Measurements from ENCODE around the gene CENATAC.
A peak's percentile ranks its signal among the peaks of the same experiment; 100 is the strongest.
"Not testable (repeated sequence)": the region's sequence is repeated elsewhere in the genome, so short reads cannot be mapped to it uniquely, and the experiment has no call there.

The CENATAC gene

DNA sequence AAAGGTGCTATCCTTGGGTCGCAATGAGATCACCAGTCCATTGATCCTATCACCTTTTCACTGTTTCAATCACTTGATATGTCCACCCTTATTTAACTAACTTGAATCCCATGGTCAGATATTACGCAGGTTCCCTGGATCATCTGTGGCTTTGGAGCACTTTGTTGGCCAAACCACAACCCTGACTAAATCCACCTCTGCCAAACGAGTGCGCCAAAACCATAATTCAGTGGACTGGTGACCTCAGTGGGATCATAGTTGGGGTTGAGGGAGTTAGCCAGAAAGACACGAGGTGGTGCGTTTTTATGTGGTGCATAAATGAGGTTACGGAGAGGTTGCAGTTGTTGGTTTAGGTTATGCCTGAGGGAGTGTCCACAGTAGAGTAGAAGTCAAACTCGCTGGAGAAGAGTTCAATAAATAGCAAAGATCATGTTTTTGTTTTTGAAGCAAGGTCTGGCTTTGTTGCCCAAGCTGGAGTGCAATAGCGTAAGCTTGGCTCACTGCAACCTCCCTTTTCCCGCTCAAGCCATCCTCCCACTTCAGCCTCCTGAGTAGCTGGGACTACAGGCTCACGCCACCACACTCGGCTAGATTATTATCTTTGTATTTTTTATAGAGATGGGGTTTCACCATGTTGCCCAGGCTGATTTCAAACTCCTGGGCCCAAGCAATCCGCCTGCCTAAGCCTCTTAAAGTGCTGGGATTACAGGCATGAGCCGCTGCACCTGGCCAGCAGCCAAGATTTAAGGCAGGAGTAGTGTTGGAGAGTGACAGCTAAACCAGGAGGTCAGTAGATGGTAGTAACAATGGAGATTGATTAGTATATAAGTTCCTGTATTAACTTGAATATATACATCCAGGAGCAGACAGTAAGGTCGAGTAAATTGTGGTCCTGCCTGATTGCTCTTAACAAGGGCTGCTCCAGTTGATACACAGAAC lies 21.9 kb upstream of the CENATAC start:
- Histone ChIP-seq H3K4me1 (no peaks in the 10 kb centered on the region), H3K27me3 (no peaks in the 10 kb centered on the region), H3K36me3 (no peaks in the 10 kb centered on the region), H3K4me3 (ENCODE audit: low read depth, low read length) (no peak overlapping the region), H3K9me3 (no peaks in the 10 kb centered on the region)
- DNase-seq, result peak; percentile 60
- TF ChIP-seq, protein P1, sequence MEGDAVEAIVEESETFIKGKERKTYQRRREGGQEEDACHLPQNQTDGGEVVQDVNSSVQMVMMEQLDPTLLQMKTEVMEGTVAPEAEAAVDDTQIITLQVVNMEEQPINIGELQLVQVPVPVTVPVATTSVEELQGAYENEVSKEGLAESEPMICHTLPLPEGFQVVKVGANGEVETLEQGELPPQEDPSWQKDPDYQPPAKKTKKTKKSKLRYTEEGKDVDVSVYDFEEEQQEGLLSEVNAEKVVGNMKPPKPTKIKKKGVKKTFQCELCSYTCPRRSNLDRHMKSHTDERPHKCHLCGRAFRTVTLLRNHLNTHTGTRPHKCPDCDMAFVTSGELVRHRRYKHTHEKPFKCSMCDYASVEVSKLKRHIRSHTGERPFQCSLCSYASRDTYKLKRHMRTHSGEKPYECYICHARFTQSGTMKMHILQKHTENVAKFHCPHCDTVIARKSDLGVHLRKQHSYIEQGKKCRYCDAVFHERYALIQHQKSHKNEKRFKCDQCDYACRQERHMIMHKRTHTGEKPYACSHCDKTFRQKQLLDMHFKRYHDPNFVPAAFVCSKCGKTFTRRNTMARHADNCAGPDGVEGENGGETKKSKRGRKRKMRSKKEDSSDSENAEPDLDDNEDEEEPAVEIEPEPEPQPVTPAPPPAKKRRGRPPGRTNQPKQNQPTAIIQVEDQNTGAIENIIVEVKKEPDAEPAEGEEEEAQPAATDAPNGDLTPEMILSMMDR (IDR thresholded peaks at IDR 0.05; ENCODE audit: low read depth, low read length), result no peak

DNA sequence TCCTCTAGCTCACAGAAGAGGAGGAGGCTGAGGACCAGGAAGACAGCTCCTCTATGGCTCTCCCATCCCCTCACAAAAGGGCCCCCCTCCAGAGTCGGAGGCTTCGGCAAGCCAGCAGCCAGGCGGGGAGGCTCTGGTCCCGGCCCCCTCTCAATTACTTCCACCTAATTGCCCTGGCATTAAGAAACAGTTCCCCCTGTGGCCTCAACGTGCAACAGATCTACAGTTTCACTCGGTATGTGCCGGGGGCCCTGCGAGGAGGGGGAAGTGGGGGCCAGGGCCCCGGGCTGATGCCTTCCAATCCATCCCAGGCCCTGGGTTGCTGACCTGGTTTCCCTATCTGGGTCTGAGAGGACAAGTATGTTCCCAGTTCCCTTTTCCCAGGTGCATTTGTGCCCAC lies 18.5 kb upstream of the CENATAC start:
- TF ChIP-seq, protein P1 (IDR thresholded peaks at IDR 0.05; ENCODE audit: low read depth, low read length), result no peak
- DNase-seq, result no peak
- H3K9me3 ChIP-seq, result no peaks in the 10 kb centered on the region
- no peaks in the 10 kb centered on the region for H3K27me3 ChIP-seq
- no peaks in the 10 kb centered on the region for H3K4me1 ChIP-seq
- H3K4me3 ChIP-seq (ENCODE audit: low read depth, low read length), result no peak overlapping the region
- H3K36me3 ChIP-seq, result no peaks in the 10 kb centered on the region

DNA sequence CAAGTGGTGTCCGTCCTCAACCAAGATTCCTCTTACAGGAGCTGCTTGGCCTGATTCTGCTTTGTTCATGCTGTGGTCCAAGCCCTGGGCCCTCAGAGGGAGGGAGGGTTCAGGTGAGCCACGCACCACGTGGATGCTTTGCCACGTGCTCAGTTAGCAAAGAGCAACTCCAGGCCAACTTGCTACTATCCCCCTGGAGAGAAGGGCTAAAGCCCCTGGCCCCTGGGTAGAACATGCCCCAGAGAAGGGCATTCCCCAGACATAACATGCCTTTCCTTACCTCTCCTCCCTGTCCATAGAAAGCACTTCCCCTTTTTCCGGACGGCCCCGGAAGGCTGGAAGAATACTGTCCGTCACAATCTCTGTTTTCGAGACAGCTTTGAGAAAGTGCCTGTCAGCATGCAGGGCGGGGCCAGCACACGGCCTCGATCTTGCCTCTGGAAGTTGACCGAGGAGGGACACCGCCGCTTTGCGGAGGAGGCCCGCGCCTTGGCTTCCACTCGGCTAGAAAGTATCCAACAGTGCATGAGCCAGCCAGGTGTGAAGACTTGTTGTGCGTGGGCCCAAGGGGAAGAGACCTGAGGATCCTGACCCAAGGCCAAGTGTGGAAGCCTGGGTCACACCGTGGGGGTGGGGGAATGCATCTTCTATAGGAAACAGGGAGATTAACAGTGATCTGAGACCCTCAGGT lies 17.6 kb upstream of the CENATAC start:
- DNase-seq, result no peak
- no peaks in the 10 kb centered on the region for H3K4me1 ChIP-seq
- no peaks in the 10 kb centered on the region for H3K27me3 ChIP-seq
- TF ChIP-seq, protein P1 (IDR thresholded peaks at IDR 0.05; ENCODE audit: low read depth, low read length), result no peak
- no peak overlapping the region for H3K4me3 ChIP-seq (ENCODE audit: low read depth, low read length)
- no peaks in the 10 kb centered on the region for H3K36me3 ChIP-seq
- no peaks in the 10 kb centered on the region for H3K9me3 ChIP-seq

DNA sequence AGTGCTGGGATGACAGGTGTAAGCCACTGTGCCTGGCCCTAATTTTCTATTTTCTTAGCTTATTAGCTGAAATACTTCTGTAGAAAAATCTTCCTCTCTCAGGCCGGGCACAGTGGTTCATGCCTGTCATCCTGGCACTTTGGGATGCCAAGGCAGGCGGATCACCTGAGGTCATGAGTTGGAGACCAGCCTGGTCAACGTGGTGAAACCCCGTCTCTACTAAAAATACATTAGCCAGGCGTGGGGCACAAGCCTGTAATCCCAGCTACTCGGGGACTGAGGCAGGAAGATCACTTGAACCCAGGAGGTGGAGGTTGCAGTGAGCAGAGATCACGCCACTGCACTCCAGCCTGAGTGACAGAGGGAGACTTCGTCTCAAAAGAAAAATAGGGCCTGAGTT lies 13.6 kb upstream of the CENATAC start:
- H3K4me1 ChIP-seq; H3K36me3 ChIP-seq; H3K27me3 ChIP-seq; H3K9me3 ChIP-seq; DNase-seq; H3K4me3 ChIP-seq (ENCODE audit: low read depth, low read length): not testable (repeated sequence)

DNA sequence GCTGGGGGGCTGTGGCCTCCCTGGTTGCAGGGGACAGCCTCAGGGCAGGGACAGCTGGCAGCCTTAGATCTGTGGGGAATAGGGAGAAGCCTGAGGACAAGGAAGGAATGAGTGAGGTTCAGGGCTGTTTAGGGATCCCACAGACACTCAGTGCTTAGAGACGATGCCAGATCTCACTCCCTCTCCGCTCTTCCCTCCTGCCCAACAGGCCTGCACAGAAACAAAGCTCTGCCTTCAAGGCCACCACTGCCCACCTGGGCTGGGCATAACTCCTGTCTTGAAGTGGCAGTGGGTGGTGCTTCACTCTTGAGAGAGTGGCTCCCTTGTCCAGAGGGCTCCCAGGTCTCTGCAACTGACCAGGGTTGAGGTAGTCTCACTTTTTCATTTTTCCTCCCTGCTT lies 13.1 kb upstream of the CENATAC start:
- Histone ChIP-seq H3K36me3 (no peaks in the 10 kb centered on the region), H3K4me1 (no peaks in the 10 kb centered on the region), H3K27me3 (no peaks in the 10 kb centered on the region), H3K4me3 (ENCODE audit: low read depth, low read length) (no peak overlapping the region), H3K9me3 (no peaks in the 10 kb centered on the region)
- no peak for DNase-seq
- TF ChIP-seq, protein P1 (IDR thresholded peaks at IDR 0.05; ENCODE audit: low read depth, low read length), result no peak

DNA sequence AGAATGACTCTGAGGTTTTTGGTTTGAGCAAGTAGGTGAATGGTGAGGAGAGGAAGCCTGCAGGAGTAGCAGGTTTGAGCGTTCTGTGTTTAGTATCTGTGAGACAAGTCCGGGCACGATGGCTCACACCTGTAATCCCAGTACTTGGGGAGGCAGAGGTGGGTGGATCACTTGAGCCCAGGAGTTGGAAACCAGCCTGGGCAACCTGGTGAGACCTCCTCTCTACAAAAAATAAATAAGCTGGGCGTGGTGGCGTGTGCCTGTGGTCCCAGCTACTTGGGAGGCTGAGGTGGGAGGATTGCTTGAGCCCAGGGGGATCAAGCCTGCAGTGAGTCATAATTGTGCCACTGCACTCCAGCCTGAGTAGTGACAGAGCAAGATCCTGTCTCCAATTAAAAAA lies 9.7 kb upstream of the CENATAC start:
- no peak for DNase-seq
- no peaks in the 10 kb centered on the region for H3K9me3 ChIP-seq
- H3K27me3 ChIP-seq, result no peaks in the 10 kb centered on the region
- TF ChIP-seq, protein P1 (IDR thresholded peaks at IDR 0.05; ENCODE audit: low read depth, low read length), result no peak
- H3K4me3 ChIP-seq (ENCODE audit: low read depth, low read length), result no peak overlapping the region
- no peaks in the 10 kb centered on the region for H3K4me1 ChIP-seq
- H3K36me3 ChIP-seq, result no peaks in the 10 kb centered on the region

DNA sequence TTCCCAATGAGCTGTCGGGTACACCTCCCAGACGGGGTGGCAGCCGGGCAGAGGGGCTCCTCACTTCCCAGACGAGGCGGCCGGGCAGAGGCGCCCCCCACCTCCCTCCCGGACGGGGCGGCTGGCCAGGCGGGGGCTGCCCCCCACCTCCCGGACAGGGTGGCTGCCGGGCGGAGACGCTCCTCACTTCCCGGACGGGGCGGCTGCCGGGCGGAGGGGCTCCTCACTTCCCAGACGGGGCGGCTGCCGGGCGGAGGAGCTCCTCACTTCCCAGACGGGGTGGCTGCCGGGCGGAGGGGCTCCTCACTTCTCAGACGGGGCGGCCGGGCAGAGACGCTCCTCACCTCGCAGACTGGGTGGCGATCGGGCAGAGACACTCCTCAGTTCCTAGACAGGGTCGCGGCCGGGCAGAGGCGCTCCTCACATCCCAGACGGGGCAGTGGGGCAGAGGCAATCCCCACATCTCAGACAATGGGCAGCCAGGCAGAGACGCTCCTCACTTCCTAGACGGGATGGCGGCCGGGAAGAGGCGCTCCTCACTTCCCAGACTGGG lies 6.4 kb upstream of the CENATAC start:
- not testable (repeated sequence) for DNase-seq; H3K36me3 ChIP-seq; H3K4me1 ChIP-seq; H3K9me3 ChIP-seq; H3K27me3 ChIP-seq; H3K4me3 ChIP-seq (ENCODE audit: low read depth, low read length)

All from BE2C (cell line).